OCI-LY3 (cell line): ENCODE results near the gene ARHGAP15.

ENCODE experiments used
- CTCF ChIP-seq: fragments of 200-600, 300-600 bp; sonication (generic); IDR thresholded peaks from 2 replicates; pipeline ENCODE4 v1.5.1; 2014; ENCODE audit warnings: antibody characterized with exemption, low read length, low read depth
- EZH2phosphoT487 ChIP-seq: fragments of 200-600 bp; shearing (Covaris generic); IDR thresholded peaks from 2 replicates; pipeline ENCODE4 v1.6.1; 2018; ENCODE audit warnings: antibody characterized with exemption, mixed run types, low read depth

DNA sequence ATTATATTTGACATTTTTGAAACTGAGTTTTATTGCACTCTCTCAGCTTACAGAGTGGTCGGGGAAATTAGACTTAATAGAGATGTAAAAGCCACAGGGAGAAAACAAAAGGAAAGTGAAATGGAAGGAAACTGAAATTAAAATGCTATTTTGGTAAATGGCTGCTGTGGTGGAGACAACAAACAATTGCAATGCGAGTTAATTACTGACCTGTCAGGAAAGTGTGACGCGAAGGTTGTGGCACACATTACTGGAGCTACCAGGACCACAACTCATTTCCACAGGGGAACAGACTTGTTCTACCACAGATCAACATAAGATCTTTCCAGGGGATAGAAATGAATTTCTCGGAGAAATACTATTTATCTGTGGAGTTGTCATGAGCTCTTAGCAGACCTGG is 19.5 kb downstream of the ARHGAP15 start:
- no peak for TF ChIP-seq CTCF
- TF ChIP-seq EZH2phosphoT487, result no peak
